ENCODE data around the gene PODNL1. TPM values are rescaled to one million over a fixed set of nuclear protein-coding genes. Genes with fewer than 3 reads are reported as not detected.

Gene PODNL1
- total RNA-seq, 1 donor from 2014 or later, result 8.7 TPM

DNA sequence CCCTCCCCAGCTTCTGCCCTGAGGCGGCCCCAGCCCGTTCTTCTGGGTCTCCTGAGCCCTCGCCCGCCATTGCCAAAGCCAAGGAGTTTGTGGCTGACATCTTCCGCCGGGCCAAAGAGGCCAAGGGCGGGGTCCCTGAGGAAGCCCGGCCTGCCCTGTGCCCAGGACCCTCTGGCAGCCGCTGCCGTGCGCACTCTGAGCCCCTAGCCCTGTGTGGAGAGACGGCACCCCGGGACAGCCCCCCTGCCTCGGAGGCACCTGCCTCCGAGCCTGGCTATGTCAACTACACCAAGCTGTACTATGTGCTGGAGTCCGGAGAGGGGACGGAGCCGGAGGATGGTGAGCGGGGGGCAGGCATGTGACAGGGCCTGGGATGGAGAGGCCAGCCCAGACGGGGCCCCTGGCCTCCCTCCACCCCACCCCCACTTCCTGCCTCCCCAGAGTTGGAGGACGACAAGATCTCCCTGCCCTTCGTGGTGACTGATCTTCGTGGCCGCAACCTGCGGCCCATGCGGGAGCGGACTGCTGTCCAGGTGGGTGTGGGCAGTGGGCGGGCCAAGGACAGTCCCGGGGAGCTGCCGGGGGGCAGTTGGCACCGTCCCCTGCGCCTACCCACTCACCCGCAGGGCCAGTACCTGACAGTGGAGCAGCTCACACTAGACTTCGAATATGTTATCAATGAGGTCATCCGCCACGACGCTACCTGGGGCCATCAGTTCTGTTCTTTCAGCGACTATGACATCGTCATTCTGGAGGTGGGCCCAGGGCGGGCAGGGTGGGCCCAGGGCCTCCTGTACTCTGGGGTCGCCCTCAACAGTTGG is 21.1 kb upstream of the PODNL1 start:
- Mint-ChIP-seq H3K27me3 (ENCODE audit: low read depth) (no peaks in the 10 kb centered on the region), H3K27ac (ENCODE audit: unreplicated experiment) (no peak overlapping the region), H3K4me3 (ENCODE audit: unreplicated experiment) (no peak overlapping the region), H3K9me3 (ENCODE audit: low read depth) (no peaks in the 10 kb centered on the region), H3K36me3 (ENCODE audit: low read depth) (peaks cover 17% of the 10 kb centered on the region), H3K4me1 (ENCODE audit: low read depth) (no peaks in the 10 kb centered on the region)
- TF ChIP-seq, protein P1, sequence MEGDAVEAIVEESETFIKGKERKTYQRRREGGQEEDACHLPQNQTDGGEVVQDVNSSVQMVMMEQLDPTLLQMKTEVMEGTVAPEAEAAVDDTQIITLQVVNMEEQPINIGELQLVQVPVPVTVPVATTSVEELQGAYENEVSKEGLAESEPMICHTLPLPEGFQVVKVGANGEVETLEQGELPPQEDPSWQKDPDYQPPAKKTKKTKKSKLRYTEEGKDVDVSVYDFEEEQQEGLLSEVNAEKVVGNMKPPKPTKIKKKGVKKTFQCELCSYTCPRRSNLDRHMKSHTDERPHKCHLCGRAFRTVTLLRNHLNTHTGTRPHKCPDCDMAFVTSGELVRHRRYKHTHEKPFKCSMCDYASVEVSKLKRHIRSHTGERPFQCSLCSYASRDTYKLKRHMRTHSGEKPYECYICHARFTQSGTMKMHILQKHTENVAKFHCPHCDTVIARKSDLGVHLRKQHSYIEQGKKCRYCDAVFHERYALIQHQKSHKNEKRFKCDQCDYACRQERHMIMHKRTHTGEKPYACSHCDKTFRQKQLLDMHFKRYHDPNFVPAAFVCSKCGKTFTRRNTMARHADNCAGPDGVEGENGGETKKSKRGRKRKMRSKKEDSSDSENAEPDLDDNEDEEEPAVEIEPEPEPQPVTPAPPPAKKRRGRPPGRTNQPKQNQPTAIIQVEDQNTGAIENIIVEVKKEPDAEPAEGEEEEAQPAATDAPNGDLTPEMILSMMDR (IDR thresholded peaks at IDR 0.05), result no peak
- DNase-seq (ENCODE audit: low spot score), result no peak

DNA sequence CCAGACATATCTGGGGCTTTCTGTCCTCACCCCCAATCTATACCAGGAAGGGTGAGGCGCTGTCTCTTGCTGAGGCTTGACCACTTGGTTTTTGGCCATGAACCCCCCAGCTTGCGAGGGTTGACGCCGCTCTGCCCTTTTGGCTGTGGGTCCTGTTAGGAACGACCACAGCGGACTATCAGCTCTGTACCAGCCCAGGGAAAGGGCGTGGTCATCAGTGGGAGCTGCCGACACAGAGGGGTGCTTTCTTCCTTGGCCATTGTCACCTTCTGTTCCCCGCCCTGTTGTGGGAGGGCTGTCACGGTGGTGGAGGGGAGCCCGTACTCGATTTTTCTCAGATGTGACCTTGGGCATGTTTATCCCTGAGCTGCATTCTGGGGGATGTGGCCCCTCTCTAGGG is 19.8 kb upstream of the PODNL1 start:
- Mint-ChIP-seq H3K36me3 (ENCODE audit: low read depth) (peaks cover 17% of the 10 kb centered on the region), H3K4me3 (ENCODE audit: unreplicated experiment) (no peak overlapping the region), H3K27me3 (ENCODE audit: low read depth) (no peaks in the 10 kb centered on the region), H3K9me3 (ENCODE audit: low read depth) (no peaks in the 10 kb centered on the region), H3K4me1 (ENCODE audit: low read depth) (peaks cover 9% of the 10 kb centered on the region), H3K27ac (ENCODE audit: unreplicated experiment) (no peak overlapping the region)
- TF ChIP-seq, protein P1 (IDR thresholded peaks at IDR 0.05), result no peak
- no peak for DNase-seq (ENCODE audit: low spot score)

DNA sequence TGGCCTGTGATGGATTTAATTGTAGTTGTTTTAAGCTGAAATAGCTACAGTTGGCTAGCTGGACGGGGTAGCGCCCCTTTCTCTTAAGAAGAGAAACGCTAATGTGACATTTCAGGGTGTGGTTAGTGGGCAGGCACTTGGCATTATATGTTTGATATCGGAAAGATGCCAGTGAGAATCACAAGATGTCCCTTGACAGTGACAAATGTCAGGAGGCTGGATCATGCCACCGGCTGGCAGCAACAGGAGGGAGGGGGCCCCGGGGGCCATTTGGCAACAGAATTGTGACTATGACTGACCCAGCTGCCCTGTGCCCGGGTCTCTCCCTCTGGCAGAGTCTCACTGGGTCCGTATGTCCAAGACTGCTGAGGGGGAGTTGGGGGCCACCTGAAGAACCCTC is 18.8 kb upstream of the PODNL1 start:
- peaks cover 17% of the 10 kb centered on the region for H3K36me3 Mint-ChIP-seq (ENCODE audit: low read depth)
- peaks cover 10% of the 10 kb centered on the region for H3K4me1 Mint-ChIP-seq (ENCODE audit: low read depth)
- no peaks in the 10 kb centered on the region for H3K9me3 Mint-ChIP-seq (ENCODE audit: low read depth)
- DNase-seq (ENCODE audit: low spot score), result no peak
- no peaks in the 10 kb centered on the region for H3K27me3 Mint-ChIP-seq (ENCODE audit: low read depth)
- TF ChIP-seq, protein P1 (IDR thresholded peaks at IDR 0.05), result no peak
- H3K4me3 Mint-ChIP-seq (ENCODE audit: unreplicated experiment), result no peak overlapping the region
- no peak overlapping the region for H3K27ac Mint-ChIP-seq (ENCODE audit: unreplicated experiment)

DNA sequence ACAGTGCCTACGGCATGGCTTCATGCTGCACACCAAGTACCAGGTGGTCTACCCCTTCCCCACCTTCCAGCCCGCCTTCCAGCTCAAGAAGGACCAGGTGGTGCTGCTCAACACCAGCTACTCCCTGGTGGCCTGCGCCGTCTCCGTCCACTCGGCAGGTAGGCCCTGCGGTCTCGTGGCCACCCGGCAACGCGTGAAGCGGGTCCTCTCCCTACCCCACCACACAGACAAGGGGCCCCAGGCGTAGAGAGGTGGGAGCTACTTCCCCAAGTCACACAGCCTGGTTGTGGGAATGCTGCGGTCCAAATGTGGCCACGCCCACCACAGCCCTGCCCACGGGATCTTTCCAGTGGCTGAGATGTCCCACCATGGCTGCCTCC is 18.1 kb upstream of the PODNL1 start:
- no peak for DNase-seq (ENCODE audit: low spot score)
- H3K4me1 Mint-ChIP-seq (ENCODE audit: low read depth), result peaks cover 12% of the 10 kb centered on the region
- TF ChIP-seq, protein P1 (IDR thresholded peaks at IDR 0.05), result no peak
- no peak overlapping the region for H3K4me3 Mint-ChIP-seq (ENCODE audit: unreplicated experiment)
- H3K27ac Mint-ChIP-seq (ENCODE audit: unreplicated experiment), result no peak overlapping the region
- H3K9me3 Mint-ChIP-seq (ENCODE audit: low read depth), result no peaks in the 10 kb centered on the region
- no peaks in the 10 kb centered on the region for H3K27me3 Mint-ChIP-seq (ENCODE audit: low read depth)
- peaks cover 13% of the 10 kb centered on the region for H3K36me3 Mint-ChIP-seq (ENCODE audit: low read depth)

DNA sequence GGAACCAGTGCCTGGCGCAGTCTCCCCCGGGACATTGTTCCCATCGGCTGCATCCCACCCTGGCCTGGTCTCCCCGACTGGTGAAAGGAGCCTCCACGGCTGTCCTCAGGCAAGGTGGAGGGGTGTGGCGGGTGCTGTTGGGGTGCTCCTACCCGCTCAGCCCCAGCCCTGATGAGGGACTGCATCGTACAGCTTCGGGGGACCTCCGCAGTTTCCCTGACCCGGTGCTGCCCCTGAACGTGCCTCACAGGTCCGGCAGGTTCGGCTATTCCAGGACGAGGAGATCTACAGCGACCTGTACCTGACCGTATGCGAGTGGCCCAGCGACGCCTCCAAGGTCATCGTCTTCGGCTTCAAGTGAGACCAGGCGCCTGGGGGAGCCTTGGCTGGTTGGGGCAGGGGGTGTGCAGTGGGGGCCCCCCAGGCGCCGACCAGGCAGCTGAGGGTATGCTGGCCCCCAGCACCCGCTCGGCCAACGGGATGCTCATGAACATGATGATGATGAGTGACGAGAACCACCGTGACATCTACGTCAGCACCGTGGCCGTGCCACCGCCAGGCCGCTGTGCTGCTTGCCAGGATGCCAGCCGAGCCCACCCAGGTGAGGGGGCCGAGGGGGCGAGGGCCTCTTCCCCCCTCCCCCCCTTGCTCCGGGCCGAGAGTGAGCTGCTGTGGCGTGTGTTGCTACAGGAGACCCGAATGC is 17.6 kb upstream of the PODNL1 start:
- Mint-ChIP-seq H3K4me1 (ENCODE audit: low read depth) (peaks cover 12% of the 10 kb centered on the region), H3K9me3 (ENCODE audit: low read depth) (no peaks in the 10 kb centered on the region), H3K27ac (ENCODE audit: unreplicated experiment) (no peak overlapping the region), H3K36me3 (ENCODE audit: low read depth) (peaks cover 11% of the 10 kb centered on the region), H3K4me3 (ENCODE audit: unreplicated experiment) (no peak overlapping the region), H3K27me3 (ENCODE audit: low read depth) (no peaks in the 10 kb centered on the region)
- DNase-seq (ENCODE audit: low spot score), result no peak
- TF ChIP-seq, protein P1 (IDR thresholded peaks at IDR 0.05), result no peak
